Measurements from ENCODE around the gene MVK.

MVK gene

GRCh38 chr12:109638735-109639134 is 65.1 kb downstream of the MVK start:
- DNase-seq, result no peak

GRCh38 chr12:109639151-109639872 is 65.7 kb downstream of the MVK start:
- DNase-seq, result no peak

- no peak for DNase-seq
These were observed 67.4 kb downstream of the MVK start for GRCh38 chr12:109640961-109641360.

GRCh38 chr12:109641422-109641821 is 67.8 kb downstream of the MVK start:
- DNase-seq, result no peak

- no peak for DNase-seq
These were observed 69.0 kb downstream of the MVK start for GRCh38 chr12:109642506-109643132.

- no peak for DNase-seq
These were observed 71.6 kb downstream of the MVK start for GRCh38 chr12:109645194-109645593.

- no peak for DNase-seq
These were observed 72.1 kb downstream of the MVK start for GRCh38 chr12:109645708-109646107.

All from CD4-positive, alpha-beta T cell treated with Interleukin-15 for 1 hour (primary cell).